SIG-M5 treated with dmso at 0.1 percent for 504 hours (cell line): ENCODE measurements around the gene ATP11A.
"Not testable (repeated sequence)": the region's sequence is repeated elsewhere in the genome, so short reads cannot be mapped to it uniquely, and the experiment has no call there.

Experiments used
- DNase-seq: peaks from one replicate; lab custom pipeline; 2025; ENCODE audit not compliant: unreplicated experiment; lab: John Stamatoyannopoulos, UW

The ATP11A gene

GRCh38 chr13:112836940-112837339, 147.1 kb downstream of the ATP11A start:
- DNase-seq: no peak

- DNase-seq: no peak
Observed at GRCh38 chr13:112837371-112838037, 147.7 kb downstream of the ATP11A start.

- DNase-seq: no peak
Observed at GRCh38 chr13:112838038-112838841, 148.4 kb downstream of the ATP11A start.

GRCh38 chr13:112838842-112839117, 148.9 kb downstream of the ATP11A start:
- no peak for DNase-seq

- no peak for DNase-seq
Observed at GRCh38 chr13:112839356-112840105, 149.7 kb downstream of the ATP11A start.

GRCh38 chr13:112840472-112841302, 150.8 kb downstream of the ATP11A start:
- DNase-seq: no peak

GRCh38 chr13:112841303-112842015, 151.6 kb downstream of the ATP11A start:
- DNase-seq: not testable (repeated sequence)

- DNase-seq: no peak
Observed at GRCh38 chr13:112842343-112842856, 152.6 kb downstream of the ATP11A start.

GRCh38 chr13:112842931-112843391, 153.1 kb downstream of the ATP11A start:
- no peak for DNase-seq

GRCh38 chr13:112843392-112844111, 153.7 kb downstream of the ATP11A start:
- no peak for DNase-seq

- DNase-seq: no peak
Observed at GRCh38 chr13:112844411-112844810, 154.6 kb downstream of the ATP11A start.

- DNase-seq: no peak
Observed at GRCh38 chr13:112844879-112845278, 155.0 kb downstream of the ATP11A start.

- no peak for DNase-seq
Observed at GRCh38 chr13:112845511-112846144, 155.8 kb downstream of the ATP11A start.

- no peak for DNase-seq
Observed at GRCh38 chr13:112846411-112847115, 156.7 kb downstream of the ATP11A start.

GRCh38 chr13:112849500-112849899, 159.7 kb downstream of the ATP11A start:
- DNase-seq: no peak

- DNase-seq: no peak
Observed at GRCh38 chr13:112850273-112850672, 160.4 kb downstream of the ATP11A start.

GRCh38 chr13:112851107-112852038, 161.5 kb downstream of the ATP11A start:
- DNase-seq: no peak
